ENCODE data around the gene TAMALIN. TPM values are rescaled to one million over a fixed set of nuclear protein-coding genes. Genes with fewer than 3 reads are reported as not detected.
A peak's percentile ranks its signal among the peaks of the same experiment; 100 is the strongest.

Gene TAMALIN
- total and polyA plus RNA-seq, 2 of the 4 experiments (the other 2 are of a cell fraction), result 2.7 to 5.3 TPM

- Histone ChIP-seq H3K9ac (ENCODE audit: low read depth, low read length) (peak overlapping the region; percentile 56), H3K27ac (ENCODE audit: insufficient read depth, low read length) (peak overlapping the region; percentile 76; the same call in 1 of the 2 replicates), H2BK20ac (ENCODE audit: low read depth, low read length) (peak overlapping the region; percentile 5; the same call in 1 of the 2 replicates), H3K23ac (ENCODE audit: low read depth, low read length) (peak overlapping the region; percentile 81), H4K20me1 (ENCODE audit: insufficient read depth, low read length) (no peaks in the 10 kb centered on the region; the same call in 1 of the 2 replicates), H3K18ac (ENCODE audit: low read depth, low read length) (peak overlapping the region; percentile 35; the same call in 1 of the 2 replicates), H2AK9ac (replicated peaks; ENCODE audit: low read depth, low read length, poor library complexity) (peak overlapping the region; percentile 93), H3K27me3 (ENCODE audit: control insufficient read depth, insufficient read depth, low read length) (no peaks in the 10 kb centered on the region), H3K4me1 (ENCODE audit: control insufficient read depth, insufficient read depth, low read length) (peaks cover 18% of the 10 kb centered on the region), H3K14ac (replicated peaks; ENCODE audit: low read depth, low read length) (peak overlapping the region; percentile 94), H2BK120ac (ENCODE audit: low read depth, low read length) (peak overlapping the region; percentile 63), H3K56ac (ENCODE audit: extremely low read depth, insufficient read depth, low read length) (peak overlapping the region; percentile 14; the same call in 1 of the 2 replicates), H2AFZ (replicated peaks; ENCODE audit: low read length, poor library complexity) (peak overlapping the region; percentile 83), H3K4me2 (ENCODE audit: low read depth, low read length) (peak overlapping the region; percentile 29), H3K4ac (ENCODE audit: low read depth, low read length) (peak overlapping the region; percentile 81), H4K8ac (ENCODE audit: low read depth in 2 of 2, low read length in 2 of 2) (peak overlapping the region; percentile 86 to 95; a peak in 3 of 4 replicates), H3K9me3 (ENCODE audit: control insufficient read depth, insufficient read depth, low read length) (no peaks in the 10 kb centered on the region), H3K9me1 (ENCODE audit: insufficient read depth, low read length) (peaks cover 21% of the 10 kb centered on the region), H4K91ac (ENCODE audit: insufficient read depth, low read depth, low read length) (peak overlapping the region; percentile 48), H2AK5ac (ENCODE audit: low read depth, low read length) (peak overlapping the region; percentile 88), H3K79me1 (ENCODE audit: low read depth in 1 of 2, low read length in 2 of 2) (peaks cover 3 to 36% of the 10 kb centered on the region in 2 experiments; a peak in 3 of 4 replicates), H3K4me3 (ENCODE audit: insufficient read depth, low read depth, low read length) (no peak overlapping the region), H4K5ac (ENCODE audit: low read depth, low read length) (peak overlapping the region; percentile 14), H3K36me3 (ENCODE audit: control insufficient read depth, insufficient read depth, low read length) (peaks cover 36% of the 10 kb centered on the region; the same call in 1 of the 2 replicates), H2BK15ac (ENCODE audit: low read depth, low read length) (peak overlapping the region; percentile 82; the same call in 1 of the 3 replicates), H2BK5ac (ENCODE audit: low read depth, low read length, poor library complexity, severe bottlenecking) (no peak overlapping the region)
- ChIA-PET POLR2A (ENCODE audit: unreplicated experiment) (interaction anchor here (1.0 kb wide), 1 partner anchor 20 kb away, joined by 3 read pairs; no protein-coding TSS in a partner anchor), CTCF (interaction anchor here (0.8 to 1.9 kb wide), 6 partner anchors 8 to 117 kb away, joined by 3 to 17 read pairs (median 4); no protein-coding TSS in a partner anchor)
- 60% methylated on average over 1 of the region's 8 CpGs; no CpG with 5 or more reads in 1 of the 2 experiments for WGBS, 2 experiments (ENCODE audit: extremely low coverage in 2 of 2, insufficient read length in 1 of 2)
- BruUV-seq (replicated peaks), result no TSS peak
- TF ChIP-seq RCOR1 (IDR thresholded peaks at IDR 0.05; ENCODE audit: insufficient replicate concordance, low read length) (no peak), SMC3 (IDR thresholded peaks at IDR 0.05; ENCODE audit: low read depth, low read length) (no peak), RAD21 (IDR thresholded peaks at IDR 0.05; ENCODE audit: low read length) (no peak)
- dilution Hi-C loops (cut with HindIII; ENCODE audit: low sequenced_read_pairs, unreplicated experiment), result no loop called here
- DNase-seq, result no peak
- intact Hi-C loops (cut with micrococcal nuclease), result no loop called here
- in situ Hi-C loops (cut with MboI; ENCODE audit: low sequenced_read_pairs), result no loop called here
- no peak for ATAC-seq (ENCODE audit: low read depth)
These were observed 4.2 kb downstream of the TAMALIN start for GRCh38 chr12:52010692-52011601.
